ENCODE results near the gene FEM1B. TPM values are rescaled to one million over a fixed set of nuclear protein-coding genes. Genes with fewer than 3 reads are reported as not detected.

FEM1B gene
- polyA plus RNA-seq, 3 donors: 21.5 to 26.4 (median 26.0) TPM

DNA sequence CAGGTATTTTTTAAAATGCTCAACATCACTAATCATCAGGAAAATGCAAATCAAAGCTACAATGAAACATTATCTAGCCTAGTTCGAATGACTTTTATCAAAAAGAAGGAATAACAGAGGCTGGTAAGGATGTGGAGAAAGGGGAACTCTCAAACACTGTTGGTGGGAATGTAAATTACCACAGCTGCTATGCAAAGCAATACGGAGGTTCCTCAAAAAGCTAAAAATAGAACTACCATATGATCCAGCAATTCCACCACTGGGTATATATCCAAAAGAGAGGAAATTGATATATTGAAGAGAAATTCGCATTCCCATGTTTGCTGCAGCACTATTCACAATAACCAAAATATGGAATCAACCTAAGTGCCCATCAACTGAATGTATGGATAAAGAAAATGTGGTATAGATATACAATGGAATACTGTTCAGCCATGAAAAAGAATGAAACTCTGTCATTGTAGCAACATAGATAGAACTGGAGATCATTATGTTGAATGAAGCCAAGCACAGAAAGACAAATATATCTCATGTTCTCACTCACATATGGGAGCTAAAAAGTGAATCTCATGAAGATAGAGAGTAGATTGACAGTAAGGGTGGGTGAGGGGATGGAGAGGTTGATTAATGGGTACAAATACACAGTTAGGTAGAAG is 28.4 kb upstream of the FEM1B start:
- Mint-ChIP-seq H3K4me3 (peak overlapping the region in 1 of 2 donors; percentile 57), H3K27me3 (ENCODE audit: low read depth in 3 of 3) (peaks cover 0 to 2% (median 0%) of the 10 kb centered on the region in 3 donors), H3K4me1 (peaks cover 18% of the 10 kb centered on the region), H3K27ac (peak overlapping the region in 5 of 7 donors; percentile 13 to 83 (median 43)), H3K36me3 (peaks cover 2 to 3% of the 10 kb centered on the region in 2 donors), H3K9me3 (peaks cover 7 to 12% (median 9%) of the 10 kb centered on the region in 7 donors)
- peak; percentile 50 to 82 (median 78) for DNase-seq
- Histone ChIP-seq H3K36me3 (replicated peaks in 1 of 2; ENCODE audit: control insufficient read depth in 1 of 2, insufficient read depth in 2 of 2, low read length in 2 of 2) (no peaks in the 10 kb centered on the region), H3K9me3 (replicated peaks in 1 of 2; ENCODE audit: control insufficient read depth in 1 of 2, insufficient read depth in 1 of 2, low read length in 2 of 2) (peaks cover 8 to 9% of the 10 kb centered on the region in 2 donors), H3K9ac (ENCODE audit: insufficient read depth, low read length, poor library complexity, severe bottlenecking) (no peak overlapping the region), H2AFZ (ENCODE audit: insufficient read depth, low read depth, low read length, poor library complexity, severe bottlenecking) (no peak overlapping the region), H3K27me3 (ENCODE audit: control insufficient read depth in 2 of 2, insufficient read depth in 2 of 2, low read length in 2 of 2) (no peaks in the 10 kb centered on the region), H3K4me1 (ENCODE audit: control insufficient read depth in 1 of 2, insufficient read depth in 2 of 2, low read length in 2 of 2) (peaks cover 16 to 19% of the 10 kb centered on the region in 2 donors), H4K20me1 (ENCODE audit: insufficient read depth, low read length) (no peaks in the 10 kb centered on the region), H3K4me2 (replicated peaks; ENCODE audit: extremely low read depth, low read length, poor library complexity, severe bottlenecking) (peak overlapping the region; percentile 56), H3K4me3 (replicated peaks in 1 of 3; ENCODE audit: low read depth in 2 of 3, low read length in 3 of 3) (peak overlapping the region in 1 of 3 experiments; percentile 44), H3K79me2 (ENCODE audit: insufficient read depth, low read length) (no peaks in the 10 kb centered on the region), H3K27ac (ENCODE audit: low read depth in 1 of 2, low read length in 2 of 2) (no peak overlapping the region)
- intact Hi-C loops (cut with micrococcal nuclease): no loop called here
- TF ChIP-seq, protein P1, sequence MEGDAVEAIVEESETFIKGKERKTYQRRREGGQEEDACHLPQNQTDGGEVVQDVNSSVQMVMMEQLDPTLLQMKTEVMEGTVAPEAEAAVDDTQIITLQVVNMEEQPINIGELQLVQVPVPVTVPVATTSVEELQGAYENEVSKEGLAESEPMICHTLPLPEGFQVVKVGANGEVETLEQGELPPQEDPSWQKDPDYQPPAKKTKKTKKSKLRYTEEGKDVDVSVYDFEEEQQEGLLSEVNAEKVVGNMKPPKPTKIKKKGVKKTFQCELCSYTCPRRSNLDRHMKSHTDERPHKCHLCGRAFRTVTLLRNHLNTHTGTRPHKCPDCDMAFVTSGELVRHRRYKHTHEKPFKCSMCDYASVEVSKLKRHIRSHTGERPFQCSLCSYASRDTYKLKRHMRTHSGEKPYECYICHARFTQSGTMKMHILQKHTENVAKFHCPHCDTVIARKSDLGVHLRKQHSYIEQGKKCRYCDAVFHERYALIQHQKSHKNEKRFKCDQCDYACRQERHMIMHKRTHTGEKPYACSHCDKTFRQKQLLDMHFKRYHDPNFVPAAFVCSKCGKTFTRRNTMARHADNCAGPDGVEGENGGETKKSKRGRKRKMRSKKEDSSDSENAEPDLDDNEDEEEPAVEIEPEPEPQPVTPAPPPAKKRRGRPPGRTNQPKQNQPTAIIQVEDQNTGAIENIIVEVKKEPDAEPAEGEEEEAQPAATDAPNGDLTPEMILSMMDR (IDR thresholded peaks at IDR 0.05): no peak
- WGBS (ENCODE audit: insufficient coverage): no CpG with 5 or more reads among the region's 3 CpGs

DNA sequence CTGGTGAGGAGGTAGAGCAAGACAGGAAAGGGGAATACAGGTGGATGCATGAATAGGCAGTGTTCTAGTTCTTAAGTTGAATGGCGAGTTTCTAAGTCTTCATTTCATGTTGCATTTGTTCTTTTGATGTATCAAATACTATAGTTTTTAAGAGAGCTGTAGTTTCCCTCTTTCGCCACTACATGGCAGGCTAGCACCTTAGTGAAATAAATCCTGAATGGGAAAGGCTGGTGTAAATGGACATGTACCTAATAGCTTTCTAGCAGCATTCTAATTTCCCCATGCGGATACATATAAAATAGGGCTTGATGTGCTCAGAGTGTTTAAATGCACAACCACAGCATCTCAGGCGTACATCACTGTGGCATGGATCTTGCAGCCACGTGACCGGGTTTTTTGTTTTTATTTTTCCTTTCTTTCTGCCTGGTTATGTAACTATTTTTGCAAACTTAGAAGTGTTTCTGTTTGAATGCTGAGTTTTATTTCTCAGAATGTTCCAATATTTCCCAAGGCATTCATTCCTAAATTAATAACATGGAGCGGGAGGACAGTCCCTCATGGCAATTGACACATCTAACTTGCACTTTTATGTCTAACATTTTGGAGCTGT is 24.5 kb upstream of the FEM1B start:
- TF ChIP-seq, protein P1 (IDR thresholded peaks at IDR 0.05): peak; percentile 82
- Histone ChIP-seq H3K27me3 (ENCODE audit: control insufficient read depth in 2 of 2, insufficient read depth in 2 of 2, low read length in 2 of 2) (no peaks in the 10 kb centered on the region), H2AFZ (ENCODE audit: insufficient read depth, low read depth, low read length, poor library complexity, severe bottlenecking) (no peak overlapping the region), H3K27ac (ENCODE audit: low read depth in 1 of 2, low read length in 2 of 2) (no peak overlapping the region), H3K79me2 (ENCODE audit: insufficient read depth, low read length) (no peaks in the 10 kb centered on the region), H3K9me3 (replicated peaks in 1 of 2; ENCODE audit: control insufficient read depth in 1 of 2, insufficient read depth in 1 of 2, low read length in 2 of 2) (no peaks in the 10 kb centered on the region), H3K4me1 (ENCODE audit: control insufficient read depth in 1 of 2, insufficient read depth in 2 of 2, low read length in 2 of 2) (peaks cover 32 to 34% of the 10 kb centered on the region in 2 donors), H4K20me1 (ENCODE audit: insufficient read depth, low read length) (no peaks in the 10 kb centered on the region), H3K4me2 (replicated peaks; ENCODE audit: extremely low read depth, low read length, poor library complexity, severe bottlenecking) (no peak overlapping the region), H3K9ac (ENCODE audit: insufficient read depth, low read length, poor library complexity, severe bottlenecking) (no peak overlapping the region), H3K4me3 (replicated peaks in 1 of 3; ENCODE audit: low read depth in 2 of 3, low read length in 3 of 3) (no peak overlapping the region), H3K36me3 (replicated peaks in 1 of 2; ENCODE audit: control insufficient read depth in 1 of 2, insufficient read depth in 2 of 2, low read length in 2 of 2) (no peaks in the 10 kb centered on the region)
- no CpG with 5 or more reads among the region's 7 CpGs for WGBS (ENCODE audit: insufficient coverage)
- Mint-ChIP-seq H3K4me1 (peaks cover 31% of the 10 kb centered on the region), H3K4me3 (no peak overlapping the region), H3K27ac (no peak overlapping the region), H3K36me3 (no peaks in the 10 kb centered on the region), H3K27me3 (ENCODE audit: low read depth in 3 of 3) (peaks cover 0 to 2% (median 0%) of the 10 kb centered on the region in 3 donors), H3K9me3 (no peaks in the 10 kb centered on the region)
- intact Hi-C loops (cut with micrococcal nuclease): loop anchor here (2.0 to 10.0 kb wide), 3 partner anchors 52 to 129 kb away; no protein-coding TSS in a partner anchor
- DNase-seq: peak; percentile 54 to 72 (median 64)
